Measurements from ENCODE around the gene DDX41.

The DDX41 gene

GRCh38 chr5:177474846-177475562 is 41.8 kb downstream of the DDX41 start:
- DNase-seq (ENCODE audit: low read depth): no peak
- H3K4me3 ChIP-seq (ENCODE audit: low read length): no peak overlapping the region
- TF ChIP-seq CTCF (conservative IDR thresholded peaks at IDR 0.05; ENCODE audit: low read length): no peak

GRCh38 chr5:177474002-177474476 is 42.7 kb downstream of the DDX41 start:
- peak overlapping the region; percentile 22; the same call in 1 of the 2 replicates for H3K4me3 ChIP-seq (ENCODE audit: low read length)
- DNase-seq (ENCODE audit: low read depth): no peak

GRCh38 chr5:177473443-177474001 is 43.2 kb downstream of the DDX41 start, which contains the start of gene DBN1:
Gene DBN1 (minus strand): TSS chr5:177473634. CDS start chr5:177473521, 113 bp downstream.
- DNase-seq (ENCODE audit: low read depth): peak; percentile 57
- no peak for TF ChIP-seq CTCF (conservative IDR thresholded peaks at IDR 0.05; ENCODE audit: low read length)
- peak within 1 kb of the TSS; percentile 88 for H3K4me3 ChIP-seq (ENCODE audit: low read length)

More at GRCh38 chr5:177474002-177474476, 42.7 kb downstream of the DDX41 start:
- TF ChIP-seq CTCF (conservative IDR thresholded peaks at IDR 0.05; ENCODE audit: low read length): no peak

GRCh38 chr5:177472460-177473442 is 44.0 kb downstream of the DDX41 start:
- no peak for DNase-seq (ENCODE audit: low read depth)
- no peak for TF ChIP-seq CTCF (conservative IDR thresholded peaks at IDR 0.05; ENCODE audit: low read length)
- H3K4me3 ChIP-seq (ENCODE audit: low read length): peak overlapping the region; percentile 88

- DNase-seq (ENCODE audit: low read depth): peak; percentile 74
- no peak for TF ChIP-seq CTCF (conservative IDR thresholded peaks at IDR 0.05; ENCODE audit: low read length)
- H3K4me3 ChIP-seq (ENCODE audit: low read length): peak overlapping the region; percentile 88
Observed at GRCh38 chr5:177471610-177472356, 45.0 kb downstream of the DDX41 start.

- no peak for TF ChIP-seq CTCF (conservative IDR thresholded peaks at IDR 0.05; ENCODE audit: low read length)
- H3K4me3 ChIP-seq (ENCODE audit: low read length): peak overlapping the region; percentile 88
- no peak for DNase-seq (ENCODE audit: low read depth)
Observed at GRCh38 chr5:177470759-177471536, 45.8 kb downstream of the DDX41 start.

Measured in AG10803 (cell line).